ENCODE measurements around the gene CACNG7.

Gene CACNG7

GRCh38 chr19:53993448-53993847 is 84.4 kb downstream of the CACNG7 start:
- DNase-seq (ENCODE audit: low read depth, low spot score), result no peak

More at GRCh38 chr19:53993448-53993847, 84.4 kb downstream of the CACNG7 start:
- no peak overlapping the region for H3K4me3 ChIP-seq (ENCODE audit: low read length)
